GM12878 (cell line): ENCODE measurements around the gene SUSD6. TPM values are rescaled to one million over a fixed set of nuclear protein-coding genes. Genes with fewer than 3 reads are reported as not detected.

Experiments
- polyA plus RNA-seq, 11 experiments: library from polyadenylated mRNA; depleted of rRNA in 4 of 11; unstranded in 6 of 11; stranded (reverse) in 5 of 11; fragments of >200 nt; fragmentation: Nextera tagmentation in 4 of 11; fragmentation: Illumina TruSeq in 1 of 11; extraction: Ambion mirVana in 4 of 11; extraction: Trizol in 1 of 11; gene quantifications; 1 replicate in 1 of 11; 2 replicates in 10 of 11; pipeline versions ENCODE4 v1.2.1 to v1.2.3, GENCODE V29; 2011 to 2016; ENCODE audit warnings: inconsistent platforms in 2 of 11, missing spikeins in 2 of 11, low read depth in 1 of 11
- total RNA-seq, 4 experiments: library from RNA; depleted of rRNA in 3 of 4; stranded (reverse); fragments of >200 nt in 3 of 4; fragmentation: Illumina TruSeq in 1 of 4; extraction: Trizol in 1 of 4; gene quantifications; 2 replicates each; pipeline versions ENCODE4 v1.2.1 to v1.2.3, GENCODE V29; 2013 to 2021

Gene SUSD6
- total and polyA plus RNA-seq, 10 of the 15 experiments (the other 5 are each of a cell fraction or from before 2014, with no cell fraction given): 6.6 to 39.8 (median 20.2) TPM

Other genes starting within 250 kb of the SUSD6 start
- 236 and 275 TPM in 2 replicates for gene ERH, start 213.3 kb upstream of the SUSD6 start, total RNA-seq (2014; rRNA removed)
- gene ERH, start 213.3 kb upstream of the SUSD6 start, total RNA-seq (2014; rRNA removed; fragmentation: Illumina TruSeq; extraction: Trizol): 440 and 441 TPM in 2 replicates
- 375 and 388 TPM in 2 replicates for gene ERH, start 213.3 kb upstream of the SUSD6 start, total RNA-seq (2021)
- 491 and 785 TPM in 2 replicates for gene ERH, start 213.3 kb upstream of the SUSD6 start, polyA plus RNA-seq (2011; rRNA removed)
- 390 and 413 TPM in 2 replicates for gene ERH, start 213.3 kb upstream of the SUSD6 start, polyA plus RNA-seq (2014; fragmentation: Illumina TruSeq; extraction: Trizol)
- gene ERH, start 213.3 kb upstream of the SUSD6 start, polyA plus RNA-seq (2014; fragmentation: Nextera tagmentation; extraction: Ambion mirVana): 100 to 1,000 TPM; 538 to 852 TPM
- gene ERH, start 213.3 kb upstream of the SUSD6 start, polyA plus RNA-seq (2014; rRNA removed): 269 and 302 TPM in 2 replicates
- gene ERH, start 213.3 kb upstream of the SUSD6 start, polyA plus RNA-seq (2016; fragmentation: Nextera tagmentation; extraction: Ambion mirVana): 100 to 1,000 TPM; 255 to 334 TPM
- 66.3 and 76.5 TPM in 2 replicates for gene SLC39A9, start 212.9 kb upstream of the SUSD6 start, total RNA-seq (2014; rRNA removed)
- 65.4 and 69.1 TPM in 2 replicates for gene SLC39A9, start 212.9 kb upstream of the SUSD6 start, total RNA-seq (2014; rRNA removed; fragmentation: Illumina TruSeq; extraction: Trizol)
- gene SLC39A9, start 212.9 kb upstream of the SUSD6 start, total RNA-seq (2021): 55.8 and 58.7 TPM in 2 replicates
- gene SLC39A9, start 212.9 kb upstream of the SUSD6 start, polyA plus RNA-seq (2011; rRNA removed): 109 and 121 TPM in 2 replicates
- gene SLC39A9, start 212.9 kb upstream of the SUSD6 start, polyA plus RNA-seq (2014; fragmentation: Illumina TruSeq; extraction: Trizol): 50.2 and 58.3 TPM in 2 replicates
- gene SLC39A9, start 212.9 kb upstream of the SUSD6 start, polyA plus RNA-seq (2014; fragmentation: Nextera tagmentation; extraction: Ambion mirVana): 10 to 100 TPM; 19.9 to 29.5 TPM
- gene SLC39A9, start 212.9 kb upstream of the SUSD6 start, polyA plus RNA-seq (2014; rRNA removed): 35.1 and 40.9 TPM in 2 replicates
- 10 to 100 TPM; 40.8 to 43.7 TPM for gene SLC39A9, start 212.9 kb upstream of the SUSD6 start, polyA plus RNA-seq (2016; fragmentation: Nextera tagmentation; extraction: Ambion mirVana)
- 0.06 TPM in 1 of 2 replicates, not detected in the other for gene PLEKHD1, start 126.9 kb upstream of the SUSD6 start, total RNA-seq (2014; rRNA removed)
- 0.05 TPM in 1 of 2 replicates, not detected in the other for gene PLEKHD1, start 126.9 kb upstream of the SUSD6 start, total RNA-seq (2014; rRNA removed; fragmentation: Illumina TruSeq; extraction: Trizol)
- 0.08 TPM in 1 of 2 replicates, not detected in the other for gene PLEKHD1, start 126.9 kb upstream of the SUSD6 start, total RNA-seq (2021)
- gene PLEKHD1, start 126.9 kb upstream of the SUSD6 start, polyA plus RNA-seq (2011; rRNA removed): 0.01 and 0.03 TPM in 2 replicates
- gene PLEKHD1, start 126.9 kb upstream of the SUSD6 start, polyA plus RNA-seq (2014; fragmentation: Illumina TruSeq; extraction: Trizol): 0.01 TPM in 1 of 2 replicates, not detected in the other
- gene PLEKHD1, start 126.9 kb upstream of the SUSD6 start, polyA plus RNA-seq (2014; fragmentation: Nextera tagmentation; extraction: Ambion mirVana): not detected
- gene PLEKHD1, start 126.9 kb upstream of the SUSD6 start, polyA plus RNA-seq (2014; rRNA removed): 0.03 TPM in 1 of 2 replicates, not detected in the other
- gene PLEKHD1, start 126.9 kb upstream of the SUSD6 start, polyA plus RNA-seq (2016; fragmentation: Nextera tagmentation; extraction: Ambion mirVana): not detected
- not detected in 2 replicates for gene CCDC177, start 36.7 kb upstream of the SUSD6 start, total RNA-seq (2014; rRNA removed)
- not detected in 2 replicates for gene CCDC177, start 36.7 kb upstream of the SUSD6 start, total RNA-seq (2014; rRNA removed; fragmentation: Illumina TruSeq; extraction: Trizol)
- gene CCDC177, start 36.7 kb upstream of the SUSD6 start, total RNA-seq (2021): not detected in 2 replicates
- not detected in 2 replicates for gene CCDC177, start 36.7 kb upstream of the SUSD6 start, polyA plus RNA-seq (2011; rRNA removed)
- not detected in 2 replicates for gene CCDC177, start 36.7 kb upstream of the SUSD6 start, polyA plus RNA-seq (2014; fragmentation: Illumina TruSeq; extraction: Trizol)
- gene CCDC177, start 36.7 kb upstream of the SUSD6 start, polyA plus RNA-seq (2014; fragmentation: Nextera tagmentation; extraction: Ambion mirVana): not detected
- gene CCDC177, start 36.7 kb upstream of the SUSD6 start, polyA plus RNA-seq (2014; rRNA removed): not detected in 2 replicates
- gene CCDC177, start 36.7 kb upstream of the SUSD6 start, polyA plus RNA-seq (2016; fragmentation: Nextera tagmentation; extraction: Ambion mirVana): not detected
- gene SRSF5, start 155.5 kb downstream of the SUSD6 start, total RNA-seq (2014; rRNA removed): 179 and 209 TPM in 2 replicates
- gene SRSF5, start 155.5 kb downstream of the SUSD6 start, total RNA-seq (2014; rRNA removed; fragmentation: Illumina TruSeq; extraction: Trizol): 249 and 265 TPM in 2 replicates
- gene SRSF5, start 155.5 kb downstream of the SUSD6 start, total RNA-seq (2021): 278 and 291 TPM in 2 replicates
- gene SRSF5, start 155.5 kb downstream of the SUSD6 start, polyA plus RNA-seq (2011; rRNA removed): 369 and 477 TPM in 2 replicates
- 370 and 405 TPM in 2 replicates for gene SRSF5, start 155.5 kb downstream of the SUSD6 start, polyA plus RNA-seq (2014; fragmentation: Illumina TruSeq; extraction: Trizol)
- 100 to 1,000 TPM; 136 to 225 TPM for gene SRSF5, start 155.5 kb downstream of the SUSD6 start, polyA plus RNA-seq (2014; fragmentation: Nextera tagmentation; extraction: Ambion mirVana)
- 451 and 453 TPM in 2 replicates for gene SRSF5, start 155.5 kb downstream of the SUSD6 start, polyA plus RNA-seq (2014; rRNA removed)
- 100 to 1,000 TPM; 266 to 284 TPM for gene SRSF5, start 155.5 kb downstream of the SUSD6 start, polyA plus RNA-seq (2016; fragmentation: Nextera tagmentation; extraction: Ambion mirVana)
- not detected in 2 replicates for gene SLC10A1, start 185.6 kb downstream of the SUSD6 start, total RNA-seq (2014; rRNA removed)
- not detected in 2 replicates for gene SLC10A1, start 185.6 kb downstream of the SUSD6 start, total RNA-seq (2014; rRNA removed; fragmentation: Illumina TruSeq; extraction: Trizol)
- not detected in 2 replicates for gene SLC10A1, start 185.6 kb downstream of the SUSD6 start, total RNA-seq (2021)
- gene SLC10A1, start 185.6 kb downstream of the SUSD6 start, polyA plus RNA-seq (2011; rRNA removed): not detected in 2 replicates
- not detected in 2 replicates for gene SLC10A1, start 185.6 kb downstream of the SUSD6 start, polyA plus RNA-seq (2014; fragmentation: Illumina TruSeq; extraction: Trizol)
- gene SLC10A1, start 185.6 kb downstream of the SUSD6 start, polyA plus RNA-seq (2014; fragmentation: Nextera tagmentation; extraction: Ambion mirVana): not detected
- gene SLC10A1, start 185.6 kb downstream of the SUSD6 start, polyA plus RNA-seq (2014; rRNA removed): not detected in 2 replicates
- gene SLC10A1, start 185.6 kb downstream of the SUSD6 start, polyA plus RNA-seq (2016; fragmentation: Nextera tagmentation; extraction: Ambion mirVana): under 1 TPM; 0.15 to 0.16 TPM